Endothelial cell of umbilical vein (primary cell): ENCODE data around the gene DGCR2. TPM values are rescaled to one million over a fixed set of nuclear protein-coding genes. Genes with fewer than 3 reads are reported as not detected.

Experiments used
- BruUV-seq: library from RNA; stranded (reverse); fragments of 400-500 nt; replicated peaks from 2 replicates; lab custom pipeline; 2021; lab: Mats Ljungman, UMichigan
- CTCF ChIA-PET: fragments of 300-600, 350-600 bp; sonication (Branson Sonifier 250); formaldehyde crosslinking; loops from one replicate; lab custom pipeline; 2021; ENCODE audit warnings: antibody characterized with exemption, inconsistent platforms; lab: Charles Lee
- POLR2A ChIA-PET: fragments of 300-600, 350-600 bp; sonication (Branson Sonifier 250); formaldehyde crosslinking; loops from one replicate; lab custom pipeline; 2021; ENCODE audit warnings: antibody characterized with exemption, inconsistent platforms; lab: Charles Lee
- DNase-seq: peaks from one replicate; pipeline ENCODE4 v3.0.0-alpha.2; 2011; ENCODE audit warnings: low read depth, low spot score
- FAIRE-seq: peaks from 2 replicates; lab custom pipeline; 2011; peaks lifted over from hg19 to GRCh38; lab: Jason Lieb, UNC
- H2AFZ ChIP-seq: 2 replicates; pipeline ENCODE4 v1.6.0; 2012; ENCODE audit warnings: low read depth, low read length, control low read depth, inconsistent platforms
- H3K27ac ChIP-seq: 2 replicates; pipeline ENCODE4 v1.5.1; 2011; ENCODE audit warnings: low read depth, mild to moderate bottlenecking, control low read depth, low read length, moderate library complexity; ENCODE audit not compliant: insufficient read depth
- H3K27me3 ChIP-seq, 2 experiments: 2 replicates each; pipeline versions ENCODE4 v1.6.0 to v1.6.1; 2011; ENCODE audit warnings: low read length in 2 of 2, mixed read lengths in 1 of 2; ENCODE audit not compliant: control insufficient read depth in 2 of 2, insufficient read depth in 2 of 2
- H3K36me3 ChIP-seq, 2 experiments: 2 replicates in 1 of 2; 3 replicates in 1 of 2; pipeline ENCODE4 v1.5.1; 2011; ENCODE audit warnings: low read length in 2 of 2, mild to moderate bottlenecking in 1 of 2, moderate library complexity in 1 of 2; ENCODE audit not compliant: control insufficient read depth in 2 of 2, insufficient read depth in 2 of 2; ENCODE audit errors: extremely low read depth in 1 of 2
- H3K4me1 ChIP-seq: 3 replicates; pipeline ENCODE4 v1.5.1; 2011; ENCODE audit warnings: mild to moderate bottlenecking, low read length; ENCODE audit not compliant: control insufficient read depth, insufficient read depth; ENCODE audit errors: extremely low read depth
- H3K4me2 ChIP-seq: 2 replicates; pipeline ENCODE4 v1.6.1; 2011; ENCODE audit warnings: low read length, control low read depth, mixed read lengths; ENCODE audit not compliant: insufficient read depth
- H3K4me3 ChIP-seq, 3 experiments: fragments of 200-600 bp in 1 of 3; sonication (generic), shearing (Covaris generic) in 1 of 3; replicated peaks in 1 of 3; 2 replicates each; pipeline ENCODE4 v1.5.1; 2011 to 2016; ENCODE audit warnings: control low read depth in 3 of 3, low read length in 3 of 3, mild to moderate bottlenecking in 2 of 3, inconsistent platforms in 1 of 3, low read depth in 1 of 3, moderate library complexity in 1 of 3; ENCODE audit not compliant: insufficient read depth in 1 of 3
- H3K79me2 ChIP-seq: 2 replicates; pipeline ENCODE4 v1.6.0; 2012; ENCODE audit warnings: low read length, inconsistent platforms; ENCODE audit not compliant: control insufficient read depth, insufficient read depth
- H3K9ac ChIP-seq: replicated peaks from 2 replicates; pipeline ENCODE3; 2011; ENCODE audit warnings: low read length, control low read depth; ENCODE audit not compliant: insufficient read depth; ENCODE audit errors: extremely low read depth
- H3K9me1 ChIP-seq: replicated peaks from 3 replicates; pipeline ENCODE4 v1.6.0; 2011; ENCODE audit warnings: mild to moderate bottlenecking, low read length; ENCODE audit not compliant: control insufficient read depth, insufficient read depth; ENCODE audit errors: extremely low read depth
- H3K9me3 ChIP-seq: replicated peaks from 2 replicates; pipeline ENCODE4 v1.5.1; 2012; ENCODE audit warnings: low read length, inconsistent platforms; ENCODE audit not compliant: control insufficient read depth, insufficient read depth
- H4K20me1 ChIP-seq: replicated peaks from 2 replicates; pipeline ENCODE3; 2011; ENCODE audit warnings: mild to moderate bottlenecking, low read length; ENCODE audit not compliant: control insufficient read depth, insufficient read depth; ENCODE audit errors: extremely low read depth
- EZH2 ChIP-seq: IDR thresholded peaks from 2 replicates; pipeline ENCODE4 v1.6.1; 2012; ENCODE audit warnings: borderline replicate concordance, low read depth, mild to moderate bottlenecking, moderate library complexity, low read length, inconsistent platforms; ENCODE audit not compliant: severe bottlenecking
- JUN ChIP-seq: IDR thresholded peaks from 2 replicates; pipeline ENCODE4 v1.6.1; 2011; ENCODE audit warnings: borderline replicate concordance, low read depth; ENCODE audit not compliant: insufficient read length, insufficient read depth
- MYC ChIP-seq: IDR thresholded peaks from one replicate; pipeline ENCODE4 v1.6.1; 2011; ENCODE audit warnings: mild to moderate bottlenecking, low read depth, low read length
- POLR2A ChIP-seq: IDR thresholded peaks from 2 replicates; pipeline ENCODE4 v1.6.1; 2012; ENCODE audit warnings: low read depth, mild to moderate bottlenecking, control low read depth, low read length
- dilution Hi-C: fragments of 300-500 bp; cut with MboI; formaldehyde crosslinking; loops from one replicate; pipeline ENCODE4 v1.15.0; 2019; ENCODE audit warnings: low sequenced_read_pairs; ENCODE audit not compliant: extremely low pct_ligation_motif_present
- intact Hi-C: fragments of 100-400 bp; cut with micrococcal nuclease; formaldehyde crosslinking; loops from one replicate; pipeline ENCODE4 v1.10.0; 2022
- polyA plus RNA-seq, 4 experiments: library from polyadenylated mRNA; depleted of rRNA in 3 of 4; stranded (reverse) in 3 of 4; unstranded in 1 of 4; fragments of >200 nt; gene quantifications; 2 replicates each; pipeline versions ENCODE4 v1.2.1 to v1.2.3, GENCODE V29; 2011 to 2012; ENCODE audit warnings: missing spikeins in 1 of 4
- total RNA-seq: library from RNA; stranded (reverse); gene quantifications from 2 replicates; pipeline ENCODE4 v1.2.3, GENCODE V29; 2021
- TF ChIP-seq, protein P1 (sequence below), 2 donors: IDR thresholded peaks; 1 replicate in 1 of 2; 2 replicates in 1 of 2; pipeline ENCODE4 v1.5.1; 2011; ENCODE audit warnings: low read length in 2 of 2, mild to moderate bottlenecking in 2 of 2, moderate library complexity in 2 of 2, control low read depth in 1 of 2, inconsistent platforms in 1 of 2, low read depth in 1 of 2; ENCODE audit not compliant: insufficient read depth in 1 of 2; ENCODE audit errors: extremely low read depth in 1 of 2
- TF ChIP-seq, protein P2 (sequence below): IDR thresholded peaks from 2 replicates; pipeline ENCODE4 v1.6.1; 2011; ENCODE audit not compliant: insufficient read depth, insufficient read length

Gene DGCR2
- total and polyA plus RNA-seq, 2 donors (not counting 3 experiments of a cell fraction or from before 2014, with no cell fraction given), result 44.8 to 51.2 TPM

DNA sequence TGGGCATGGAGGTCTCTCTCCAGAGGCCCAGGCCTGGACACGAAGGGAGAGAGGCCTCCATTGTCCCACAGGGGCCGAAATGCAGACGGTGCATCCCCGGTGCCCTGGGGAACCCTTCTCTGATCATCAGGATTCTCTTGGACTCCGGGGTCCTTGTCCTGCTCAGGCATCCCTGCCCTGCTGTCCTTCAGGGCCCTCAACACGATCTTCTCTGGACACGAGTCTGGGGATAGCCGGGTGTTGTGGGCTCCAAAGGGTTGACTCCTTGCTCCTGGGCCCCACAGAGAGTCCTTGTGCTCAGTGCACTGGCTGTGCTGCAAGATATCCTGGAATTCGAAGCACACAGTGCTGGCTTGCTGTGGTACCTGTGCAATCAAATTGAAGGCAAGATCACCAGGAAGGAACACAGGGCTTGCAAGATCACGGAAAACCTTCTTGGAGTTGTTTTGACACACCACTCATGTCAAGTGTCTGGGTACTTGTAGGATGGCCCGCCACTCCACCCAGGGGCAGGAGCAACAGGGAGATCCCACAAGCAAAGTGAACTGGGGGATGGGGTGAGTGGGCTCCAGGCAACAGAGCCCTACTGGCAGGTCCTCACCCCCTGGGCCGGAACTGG is 124.8 kb downstream of the DGCR2 start:
- no peak for DNase-seq
- ChIA-PET CTCF (no interaction called here), POLR2A (no interaction called here)
- Histone ChIP-seq H3K4me3 (no peak overlapping the region), H4K20me1 (no peaks in the 10 kb centered on the region), H3K79me2 (no peaks in the 10 kb centered on the region), H3K4me1 (no peaks in the 10 kb centered on the region), H2AFZ (no peak overlapping the region), H3K9me1 (no peaks in the 10 kb centered on the region), H3K27me3 (peaks cover 2 to 4% of the 10 kb centered on the region in 2 experiments), H3K9ac (no peak overlapping the region), H3K9me3 (no peaks in the 10 kb centered on the region), H3K4me2 (no peak overlapping the region), H3K36me3 (no peaks in the 10 kb centered on the region), H3K27ac (no peak overlapping the region)
- FAIRE-seq, result no peak
- no TSS peak for BruUV-seq
- dilution Hi-C loops, result no loop called here
- intact Hi-C loops, result no loop called here
- TF ChIP-seq MYC (no peak), POLR2A (no peak), JUN (no peak), EZH2 (no peak)
- TF ChIP-seq, protein P1, sequence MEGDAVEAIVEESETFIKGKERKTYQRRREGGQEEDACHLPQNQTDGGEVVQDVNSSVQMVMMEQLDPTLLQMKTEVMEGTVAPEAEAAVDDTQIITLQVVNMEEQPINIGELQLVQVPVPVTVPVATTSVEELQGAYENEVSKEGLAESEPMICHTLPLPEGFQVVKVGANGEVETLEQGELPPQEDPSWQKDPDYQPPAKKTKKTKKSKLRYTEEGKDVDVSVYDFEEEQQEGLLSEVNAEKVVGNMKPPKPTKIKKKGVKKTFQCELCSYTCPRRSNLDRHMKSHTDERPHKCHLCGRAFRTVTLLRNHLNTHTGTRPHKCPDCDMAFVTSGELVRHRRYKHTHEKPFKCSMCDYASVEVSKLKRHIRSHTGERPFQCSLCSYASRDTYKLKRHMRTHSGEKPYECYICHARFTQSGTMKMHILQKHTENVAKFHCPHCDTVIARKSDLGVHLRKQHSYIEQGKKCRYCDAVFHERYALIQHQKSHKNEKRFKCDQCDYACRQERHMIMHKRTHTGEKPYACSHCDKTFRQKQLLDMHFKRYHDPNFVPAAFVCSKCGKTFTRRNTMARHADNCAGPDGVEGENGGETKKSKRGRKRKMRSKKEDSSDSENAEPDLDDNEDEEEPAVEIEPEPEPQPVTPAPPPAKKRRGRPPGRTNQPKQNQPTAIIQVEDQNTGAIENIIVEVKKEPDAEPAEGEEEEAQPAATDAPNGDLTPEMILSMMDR (IDR thresholded peaks at IDR 0.05; ENCODE audit: extremely low read depth in 1 of 2, insufficient read depth in 1 of 2, low read depth in 1 of 2, low read length in 2 of 2), result no peak
- TF ChIP-seq, protein P2, sequence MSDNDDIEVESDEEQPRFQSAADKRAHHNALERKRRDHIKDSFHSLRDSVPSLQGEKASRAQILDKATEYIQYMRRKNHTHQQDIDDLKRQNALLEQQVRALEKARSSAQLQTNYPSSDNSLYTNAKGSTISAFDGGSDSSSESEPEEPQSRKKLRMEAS, result no peak
